Pons (tissue), 1 donor: ENCODE results near the gene CSTF2T.

Source experiments
- DNase-seq: peaks from one replicate; pipeline ENCODE4 v3.0.0-alpha.2; 2016; ENCODE audit warnings: low spot score

The CSTF2T gene

GRCh38 chr10:51649064-51649463, 50.3 kb downstream of the CSTF2T start:
- DNase-seq = no peak
